Measurements from ENCODE around the gene ANTXR1. TPM values are rescaled to one million over a fixed set of nuclear protein-coding genes. Genes with fewer than 3 reads are reported as not detected.
A peak's percentile ranks its signal among the peaks of the same experiment; 100 is the strongest.

ANTXR1 gene
- total and polyA plus RNA-seq, 2 donors (not counting 1 experiment from before 2014, with no cell fraction given), result 44.6 to 101 TPM

DNA sequence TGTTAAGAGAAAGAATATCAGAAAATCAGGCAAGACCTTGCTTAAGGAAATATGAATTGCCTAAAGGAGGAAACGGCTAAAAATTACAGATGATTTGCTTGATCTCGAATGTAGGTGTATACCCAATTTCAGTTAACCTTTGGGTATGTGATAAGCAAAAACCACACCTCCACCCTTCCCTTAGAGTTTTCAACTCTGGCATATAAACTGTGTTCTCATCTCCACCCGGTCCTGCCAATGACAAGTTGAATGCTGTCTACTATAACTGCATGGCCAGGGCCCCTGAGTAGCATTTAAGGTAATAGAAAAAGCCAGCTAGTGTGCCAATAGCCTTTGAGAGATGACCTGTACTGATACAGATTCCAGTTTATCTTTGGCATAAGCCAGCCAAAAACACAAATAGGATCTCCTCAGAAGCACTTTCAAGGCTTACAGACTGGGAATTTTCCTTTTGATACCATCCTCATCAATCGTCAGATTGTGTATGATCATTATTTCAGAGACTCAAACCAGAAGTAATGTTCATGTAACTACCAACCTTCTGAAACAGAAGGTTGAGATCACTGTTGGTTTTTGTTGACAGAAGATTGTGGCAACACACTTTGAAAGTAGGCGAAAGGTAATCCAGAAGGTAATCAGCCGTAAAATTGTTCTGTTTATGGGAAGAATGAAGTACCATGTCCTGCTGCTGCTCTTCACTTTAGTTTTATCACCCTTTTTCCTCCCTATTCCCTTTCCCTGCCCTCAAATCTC, 211.0 kb downstream of the ANTXR1 start:
- no peak overlapping the region for H3K27ac ChIP-seq (ENCODE audit: insufficient read depth, low read length)

DNA sequence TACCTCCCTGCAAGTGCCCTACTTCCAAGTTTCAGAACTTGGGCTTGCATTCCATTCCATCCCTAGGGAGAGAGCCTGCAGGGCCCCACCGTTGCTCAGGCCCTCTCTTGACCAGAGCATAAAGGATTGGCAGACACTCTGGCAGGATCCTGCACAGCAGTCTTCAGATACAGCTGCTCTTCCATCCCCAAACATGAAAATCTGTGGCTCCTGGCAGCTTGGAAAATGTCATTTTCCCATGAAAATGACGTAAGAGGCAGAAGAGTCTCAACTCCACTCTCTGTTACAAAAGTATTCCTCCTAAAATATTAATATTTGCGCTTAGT, 211.5 kb downstream of the ANTXR1 start:
- H3K9me3 ChIP-seq (ENCODE audit: control insufficient read depth, insufficient read depth, low read depth, low read length), result no peaks in the 10 kb centered on the region
- no peak overlapping the region for H3K27ac ChIP-seq (ENCODE audit: insufficient read depth, low read length)
- no peak overlapping the region for H3K9ac ChIP-seq (ENCODE audit: insufficient read depth, low read length)
- H4K20me1 ChIP-seq (ENCODE audit: control insufficient read depth, extremely low read depth, insufficient read depth, low read length), result no peaks in the 10 kb centered on the region
- H3K27me3 ChIP-seq (ENCODE audit: control insufficient read depth, insufficient read depth, low read length), result no peaks in the 10 kb centered on the region
- H3K4me3 ChIP-seq (replicated peaks in 1 of 4; ENCODE audit: control extremely low read depth in 1 of 4, insufficient read depth in 1 of 4, low read depth in 3 of 4, low read length in 4 of 4), result no peak overlapping the region
- H2AFZ ChIP-seq (ENCODE audit: low read length), result no peak overlapping the region
- no peaks in the 10 kb centered on the region for H3K36me3 ChIP-seq (ENCODE audit: control insufficient read depth, insufficient read depth, low read length)
- peaks cover 20% of the 10 kb centered on the region for H3K4me1 ChIP-seq (ENCODE audit: control insufficient read depth, extremely low read depth, insufficient read depth, low read length)
- TF ChIP-seq, protein P1, sequence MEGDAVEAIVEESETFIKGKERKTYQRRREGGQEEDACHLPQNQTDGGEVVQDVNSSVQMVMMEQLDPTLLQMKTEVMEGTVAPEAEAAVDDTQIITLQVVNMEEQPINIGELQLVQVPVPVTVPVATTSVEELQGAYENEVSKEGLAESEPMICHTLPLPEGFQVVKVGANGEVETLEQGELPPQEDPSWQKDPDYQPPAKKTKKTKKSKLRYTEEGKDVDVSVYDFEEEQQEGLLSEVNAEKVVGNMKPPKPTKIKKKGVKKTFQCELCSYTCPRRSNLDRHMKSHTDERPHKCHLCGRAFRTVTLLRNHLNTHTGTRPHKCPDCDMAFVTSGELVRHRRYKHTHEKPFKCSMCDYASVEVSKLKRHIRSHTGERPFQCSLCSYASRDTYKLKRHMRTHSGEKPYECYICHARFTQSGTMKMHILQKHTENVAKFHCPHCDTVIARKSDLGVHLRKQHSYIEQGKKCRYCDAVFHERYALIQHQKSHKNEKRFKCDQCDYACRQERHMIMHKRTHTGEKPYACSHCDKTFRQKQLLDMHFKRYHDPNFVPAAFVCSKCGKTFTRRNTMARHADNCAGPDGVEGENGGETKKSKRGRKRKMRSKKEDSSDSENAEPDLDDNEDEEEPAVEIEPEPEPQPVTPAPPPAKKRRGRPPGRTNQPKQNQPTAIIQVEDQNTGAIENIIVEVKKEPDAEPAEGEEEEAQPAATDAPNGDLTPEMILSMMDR (conservative IDR thresholded peaks at IDR 0.05 in 1 of 2, IDR thresholded peaks at IDR 0.05 in 1 of 2; ENCODE audit: low read depth in 1 of 2, low read length in 2 of 2), result no peak
- no peak for TF ChIP-seq EZH2 (IDR thresholded peaks at IDR 0.05; ENCODE audit: low read length, missing control alignments)
- no peak overlapping the region for H3K4me2 ChIP-seq (ENCODE audit: extremely low read depth, insufficient read depth, low read length)
- no peak for DNase-seq (ENCODE audit: low read depth in 2 of 2)
- H3K79me2 ChIP-seq (ENCODE audit: control insufficient read depth, insufficient read depth, low read length), result no peaks in the 10 kb centered on the region

More for the DNA sequence above, 211.0 kb downstream of the ANTXR1 start:
- no peaks in the 10 kb centered on the region for H3K36me3 ChIP-seq (ENCODE audit: control insufficient read depth, insufficient read depth, low read length)
- no peak for DNase-seq (ENCODE audit: low read depth in 2 of 2)
- H3K79me2 ChIP-seq (ENCODE audit: control insufficient read depth, insufficient read depth, low read length), result no peaks in the 10 kb centered on the region
- peaks cover 20% of the 10 kb centered on the region for H3K4me1 ChIP-seq (ENCODE audit: control insufficient read depth, extremely low read depth, insufficient read depth, low read length)
- H3K9me3 ChIP-seq (ENCODE audit: control insufficient read depth, insufficient read depth, low read depth, low read length), result no peaks in the 10 kb centered on the region
- no peak overlapping the region for H3K4me3 ChIP-seq (replicated peaks in 1 of 4; ENCODE audit: control extremely low read depth in 1 of 4, insufficient read depth in 1 of 4, low read depth in 3 of 4, low read length in 4 of 4)
- H4K20me1 ChIP-seq (ENCODE audit: control insufficient read depth, extremely low read depth, insufficient read depth, low read length), result no peaks in the 10 kb centered on the region
- no peak overlapping the region for H3K4me2 ChIP-seq (ENCODE audit: extremely low read depth, insufficient read depth, low read length)
- H3K27me3 ChIP-seq (ENCODE audit: control insufficient read depth, insufficient read depth, low read length), result no peaks in the 10 kb centered on the region
- no peak for TF ChIP-seq EZH2 (IDR thresholded peaks at IDR 0.05; ENCODE audit: low read length, missing control alignments)
- TF ChIP-seq, protein P1 (conservative IDR thresholded peaks at IDR 0.05 in 1 of 2, IDR thresholded peaks at IDR 0.05 in 1 of 2; ENCODE audit: low read depth in 1 of 2, low read length in 2 of 2), result no peak
- H3K9ac ChIP-seq (ENCODE audit: insufficient read depth, low read length), result no peak overlapping the region
- no peak overlapping the region for H2AFZ ChIP-seq (ENCODE audit: low read length)

DNA sequence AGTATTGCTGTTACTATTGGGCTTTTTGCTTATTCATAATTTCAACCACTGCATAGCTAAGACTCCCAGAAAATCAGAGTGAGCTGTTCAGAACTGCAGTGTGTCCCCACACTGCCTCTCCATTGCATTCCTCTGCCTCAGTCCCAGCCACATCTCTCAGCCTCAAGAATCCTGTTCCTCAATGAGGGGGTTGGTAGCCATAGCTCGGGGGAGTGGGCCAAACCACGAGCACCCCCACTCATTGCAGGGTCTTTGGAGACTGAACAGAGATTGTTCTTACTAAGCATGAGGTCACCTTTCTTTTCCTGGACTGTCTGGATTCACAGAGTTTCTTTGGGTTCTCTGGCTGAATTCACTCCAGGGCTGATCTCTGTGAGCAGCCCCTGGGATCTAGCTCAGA, 213.0 kb downstream of the ANTXR1 start:
- H3K9ac ChIP-seq (ENCODE audit: insufficient read depth, low read length), result no peak overlapping the region
- no peaks in the 10 kb centered on the region for H3K9me3 ChIP-seq (ENCODE audit: control insufficient read depth, insufficient read depth, low read depth, low read length)
- no peak overlapping the region for H3K27ac ChIP-seq (ENCODE audit: insufficient read depth, low read length)
- peaks cover 19% of the 10 kb centered on the region for H3K4me1 ChIP-seq (ENCODE audit: control insufficient read depth, extremely low read depth, insufficient read depth, low read length)
- no peaks in the 10 kb centered on the region for H3K36me3 ChIP-seq (ENCODE audit: control insufficient read depth, insufficient read depth, low read length)
- no peaks in the 10 kb centered on the region for H4K20me1 ChIP-seq (ENCODE audit: control insufficient read depth, extremely low read depth, insufficient read depth, low read length)
- H3K79me2 ChIP-seq (ENCODE audit: control insufficient read depth, insufficient read depth, low read length), result no peaks in the 10 kb centered on the region
- no peaks in the 10 kb centered on the region for H3K27me3 ChIP-seq (ENCODE audit: control insufficient read depth, insufficient read depth, low read length)
- H3K4me2 ChIP-seq (ENCODE audit: extremely low read depth, insufficient read depth, low read length), result no peak overlapping the region
- TF ChIP-seq, protein P1 (conservative IDR thresholded peaks at IDR 0.05 in 1 of 2, IDR thresholded peaks at IDR 0.05 in 1 of 2; ENCODE audit: low read depth in 1 of 2, low read length in 2 of 2), result no peak
- TF ChIP-seq EZH2 (IDR thresholded peaks at IDR 0.05; ENCODE audit: low read length, missing control alignments), result no peak
- no peak overlapping the region for H3K4me3 ChIP-seq (replicated peaks in 1 of 4; ENCODE audit: control extremely low read depth in 1 of 4, insufficient read depth in 1 of 4, low read depth in 3 of 4, low read length in 4 of 4)
- DNase-seq (ENCODE audit: low read depth in 2 of 2), result peak in 1 of 2 donors; percentile 92
- no peak overlapping the region for H2AFZ ChIP-seq (ENCODE audit: low read length)
